Measurements from ENCODE around the gene ARSG.
"Not testable (repeated sequence)": the region's sequence is repeated elsewhere in the genome, so short reads cannot be mapped to it uniquely, and the experiment has no call there.

The ARSG gene

GRCh38 chr17:68375566-68375965 lies 84.3 kb downstream of the ARSG start:
- POLR2A ChIA-PET, result no interaction called here
- peaks cover 18% of the 10 kb centered on the region for H3K4me1 ChIP-seq (ENCODE audit: control insufficient read depth, insufficient read depth, low read length)
- H3K27ac ChIP-seq (ENCODE audit: extremely low read depth, low read depth, low read length), result no peak overlapping the region
- H3K36me3 ChIP-seq (ENCODE audit: control insufficient read depth in 2 of 2, insufficient read depth in 1 of 2, low read length in 2 of 2), result no peaks in the 10 kb centered on the region
- no peaks in the 10 kb centered on the region for H3K9me3 ChIP-seq (ENCODE audit: control insufficient read depth, insufficient read depth, low read depth, low read length)
- TF ChIP-seq ZNF423 (tag by site-specific recombination; IDR thresholded peaks at IDR 0.05), result no peak
- TF ChIP-seq ZNF449 (tag by site-specific recombination; IDR thresholded peaks at IDR 0.05), result no peak
- TF ChIP-seq ZNF76 (tag by site-specific recombination; IDR thresholded peaks at IDR 0.05; ENCODE audit: borderline replicate concordance, low read depth), result no peak
- no peak for TF ChIP-seq ZNF792 (tag by site-specific recombination; IDR thresholded peaks at IDR 0.05)
- TF ChIP-seq SP2 (tag by site-specific recombination; IDR thresholded peaks at IDR 0.05), result no peak
- TF ChIP-seq ZNF140 (tag by site-specific recombination; IDR thresholded peaks at IDR 0.05), result no peak
- TF ChIP-seq MEIS1 (CRISPR knock-in tag; IDR thresholded peaks at IDR 0.05; ENCODE audit: borderline replicate concordance), result no peak
- TF ChIP-seq ZXDB (tag by site-specific recombination; IDR thresholded peaks at IDR 0.05), result no peak
- TF ChIP-seq ZNF488 (tag by site-specific recombination; IDR thresholded peaks at IDR 0.05), result no peak
- TF ChIP-seq ZNF521 (tag by site-specific recombination; IDR thresholded peaks at IDR 0.05), result no peak
- TF ChIP-seq YY2 (tag by site-specific recombination; IDR thresholded peaks at IDR 0.05), result no peak
- TF ChIP-seq ATF2 (tag by site-specific recombination; IDR thresholded peaks at IDR 0.05; ENCODE audit: low read depth), result no peak
- TF ChIP-seq SALL2 (tag by site-specific recombination; IDR thresholded peaks at IDR 0.05; ENCODE audit: borderline replicate concordance), result no peak
- TF ChIP-seq ZNF791 (tag by site-specific recombination; IDR thresholded peaks at IDR 0.05), result no peak
- TF ChIP-seq ZBTB8A (tag by site-specific recombination; IDR thresholded peaks at IDR 0.05), result no peak
- TF ChIP-seq ZNF629 (tag by site-specific recombination; IDR thresholded peaks at IDR 0.05), result no peak
- TF ChIP-seq ZNF174 (tag by site-specific recombination; IDR thresholded peaks at IDR 0.05), result no peak
- no peak for TF ChIP-seq GLI2 (tag by site-specific recombination; IDR thresholded peaks at IDR 0.05; ENCODE audit: borderline replicate concordance, low read depth)
- CTCF ChIA-PET, result interaction anchor here (0.6 to 0.7 kb wide), 4 partner anchors 12 to 465 kb away, joined by 3 read pairs; no protein-coding TSS in a partner anchor
- H3K4me3 ChIP-seq (ENCODE audit: low read depth, low read length), result no peak overlapping the region

- not testable (repeated sequence) for H3K36me3 ChIP-seq (ENCODE audit: control insufficient read depth in 2 of 2, insufficient read depth in 1 of 2, low read length in 2 of 2); H3K9me3 ChIP-seq (ENCODE audit: control insufficient read depth, insufficient read depth, low read depth, low read length); H3K27ac ChIP-seq (ENCODE audit: extremely low read depth, low read depth, low read length); H3K4me3 ChIP-seq (ENCODE audit: low read depth, low read length)
- TF ChIP-seq ZNF121 (tag by site-specific recombination; IDR thresholded peaks at IDR 0.05), result peak; percentile 90
- ChIA-PET POLR2A (interaction anchor here (0.6 kb wide), 1 partner anchor 129 kb away, joined by 3 read pairs; no protein-coding TSS in a partner anchor), CTCF (interaction anchor here (0.6 kb wide), 2 partner anchors 145 to 1470 kb away, joined by 3 read pairs; no protein-coding TSS in a partner anchor)
- H3K4me1 ChIP-seq (ENCODE audit: control insufficient read depth, insufficient read depth, low read length), result peaks cover 24% of the 10 kb centered on the region
Measured at GRCh38 chr17:68376178-68376577, 84.9 kb downstream of the ARSG start.

GRCh38 chr17:68377771-68378267 lies 86.5 kb downstream of the ARSG start:
- POLR2A ChIA-PET, result no interaction called here
- no peak overlapping the region for H3K4me3 ChIP-seq (ENCODE audit: low read depth, low read length)
- peaks cover 29% of the 10 kb centered on the region for H3K4me1 ChIP-seq (ENCODE audit: control insufficient read depth, insufficient read depth, low read length)
- no peaks in the 10 kb centered on the region for H3K9me3 ChIP-seq (ENCODE audit: control insufficient read depth, insufficient read depth, low read depth, low read length)
- no peaks in the 10 kb centered on the region for H3K36me3 ChIP-seq (ENCODE audit: control insufficient read depth in 2 of 2, insufficient read depth in 1 of 2, low read length in 2 of 2)
- CTCF ChIA-PET, result interaction anchor here (0.6 kb wide), 1 partner anchor 164 kb away, joined by 3 read pairs; no protein-coding TSS in a partner anchor
- peak overlapping the region; percentile 57; the same call in 1 of the 2 replicates for H3K27ac ChIP-seq (ENCODE audit: extremely low read depth, low read depth, low read length)
- TF ChIP-seq ZNF768 (tag by site-specific recombination; IDR thresholded peaks at IDR 0.05), result no peak
- no peak for TF ChIP-seq AEBP2 (tag by site-specific recombination; IDR thresholded peaks at IDR 0.05; ENCODE audit: borderline replicate concordance)
- TF ChIP-seq ZNF302 (tag by site-specific recombination; IDR thresholded peaks at IDR 0.05; ENCODE audit: low read depth), result no peak
- no peak for TF ChIP-seq ZNF202 (tag by site-specific recombination; IDR thresholded peaks at IDR 0.05; ENCODE audit: borderline replicate concordance)
- TF ChIP-seq ZNF629 (tag by site-specific recombination; IDR thresholded peaks at IDR 0.05), result no peak
- no peak for TF ChIP-seq ZNF776 (tag by site-specific recombination; IDR thresholded peaks at IDR 0.05; ENCODE audit: borderline replicate concordance)
- no peak for TF ChIP-seq ZFP37 (tag by site-specific recombination; IDR thresholded peaks at IDR 0.05)
- no peak for TF ChIP-seq ZNF184 (tag by site-specific recombination; IDR thresholded peaks at IDR 0.05)
